Breast epithelium (tissue), 4 donors: ENCODE data around the gene TMEM164. TPM values are rescaled to one million over a fixed set of nuclear protein-coding genes. Genes with fewer than 3 reads are reported as not detected.

Experiments
- DNase-seq, 2 donors: peaks; one replicate each; pipeline ENCODE4 v3.0.0-alpha.2; 2019; ENCODE audit warnings: low spot score in 2 of 2
- H3K27ac ChIP-seq, 2 donors: fragments of 200-600 bp; sonication (generic) in 1 of 2; one replicate each; pipeline ENCODE4 v1.5.1; 2016 to 2019; ENCODE audit warnings: mild to moderate bottlenecking in 1 of 2
- H3K27me3 ChIP-seq, 2 donors: fragments of 200-600 bp; sonication (generic) in 1 of 2; one replicate each; pipeline versions ENCODE4 v1.5.1 to v1.6.0; 2017 to 2019; ENCODE audit warnings: control low read depth in 1 of 2, mild to moderate bottlenecking in 1 of 2
- H3K36me3 ChIP-seq: fragments of 200-600 bp; one replicate; pipeline ENCODE4 v1.5.1; 2019
- H3K4me1 ChIP-seq, 2 donors: fragments of 200-600 bp; sonication (generic); one replicate each; pipeline ENCODE4 v1.5.1; 2016 to 2019; ENCODE audit warnings: control low read depth in 1 of 2
- H3K4me3 ChIP-seq, 3 donors: fragments of 200-600 bp; sonication (generic); 1 replicate in 2 of 3; 2 replicates in 1 of 3; pipeline ENCODE4 v1.5.1; 2016 to 2019; ENCODE audit warnings: mild to moderate bottlenecking in 3 of 3, moderate library complexity in 2 of 3
- H3K9me3 ChIP-seq, 2 donors: fragments of 200-600 bp; sonication (generic) in 1 of 2; one replicate each; pipeline ENCODE4 v1.5.1; 2016 to 2019; ENCODE audit warnings: control low read depth in 1 of 2
- POLR2A ChIP-seq: fragments of 450-650 bp; IDR thresholded peaks from one replicate; pipeline ENCODE4 v1.6.1; 2016; ENCODE audit warnings: antibody characterized with exemption, mild to moderate bottlenecking, moderate library complexity
- POLR2AphosphoS5 ChIP-seq, 3 donors: sonication (generic); formaldehyde crosslinking; IDR thresholded peaks; one replicate each; pipeline ENCODE4 v1.6.1; 2017; ENCODE audit warnings: antibody characterized with exemption in 3 of 3
- intact Hi-C: fragments of 100-400 bp; cut with DNase I; formaldehyde crosslinking; loops from one replicate; pipeline ENCODE4 v1.15.1; 2023; ENCODE audit warnings: low total_unique reads
- total RNA-seq, 3 donors: library from RNA; depleted of rRNA; stranded (reverse); fragments of >200 nt; gene quantifications; one replicate each; pipeline ENCODE4 v1.1.0, GENCODE V29; 2016
- TF ChIP-seq, protein P1 (sequence below), 3 donors: fragments of 450-650 bp; IDR thresholded peaks; one replicate each; pipeline ENCODE4 v1.5.1; 2016 to 2017; ENCODE audit warnings: antibody characterized with exemption in 3 of 3, mild to moderate bottlenecking in 3 of 3, moderate library complexity in 3 of 3

The TMEM164 gene
- total RNA-seq, 3 donors from 2014 or later = 35.7 to 58.7 (median 56.5) TPM

- Histone ChIP-seq H3K4me1 (no peaks in the 10 kb centered on the region), H3K4me3 (no peak overlapping the region), H3K9me3 (no peaks in the 10 kb centered on the region), H3K27me3 (peaks cover 0 to 17% of the 10 kb centered on the region in 2 donors), H3K36me3 (no peaks in the 10 kb centered on the region), H3K27ac (no peak overlapping the region)
- intact Hi-C loops = no loop called here
- no peak for DNase-seq
- TF ChIP-seq, protein P1, sequence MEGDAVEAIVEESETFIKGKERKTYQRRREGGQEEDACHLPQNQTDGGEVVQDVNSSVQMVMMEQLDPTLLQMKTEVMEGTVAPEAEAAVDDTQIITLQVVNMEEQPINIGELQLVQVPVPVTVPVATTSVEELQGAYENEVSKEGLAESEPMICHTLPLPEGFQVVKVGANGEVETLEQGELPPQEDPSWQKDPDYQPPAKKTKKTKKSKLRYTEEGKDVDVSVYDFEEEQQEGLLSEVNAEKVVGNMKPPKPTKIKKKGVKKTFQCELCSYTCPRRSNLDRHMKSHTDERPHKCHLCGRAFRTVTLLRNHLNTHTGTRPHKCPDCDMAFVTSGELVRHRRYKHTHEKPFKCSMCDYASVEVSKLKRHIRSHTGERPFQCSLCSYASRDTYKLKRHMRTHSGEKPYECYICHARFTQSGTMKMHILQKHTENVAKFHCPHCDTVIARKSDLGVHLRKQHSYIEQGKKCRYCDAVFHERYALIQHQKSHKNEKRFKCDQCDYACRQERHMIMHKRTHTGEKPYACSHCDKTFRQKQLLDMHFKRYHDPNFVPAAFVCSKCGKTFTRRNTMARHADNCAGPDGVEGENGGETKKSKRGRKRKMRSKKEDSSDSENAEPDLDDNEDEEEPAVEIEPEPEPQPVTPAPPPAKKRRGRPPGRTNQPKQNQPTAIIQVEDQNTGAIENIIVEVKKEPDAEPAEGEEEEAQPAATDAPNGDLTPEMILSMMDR (IDR thresholded peaks at IDR 0.05) = no peak
- no peak for TF ChIP-seq POLR2A
- TF ChIP-seq POLR2AphosphoS5 (IDR thresholded peaks at IDR 0.05) = no peak
These were observed 117.1 kb downstream of the TMEM164 start for GRCh38 chrX:110120025-110120424.

GRCh38 chrX:110123331-110123782 is 120.4 kb downstream of the TMEM164 start:
- intact Hi-C loops = no loop called here
- Histone ChIP-seq H3K9me3 (no peaks in the 10 kb centered on the region), H3K4me1 (no peaks in the 10 kb centered on the region), H3K36me3 (no peaks in the 10 kb centered on the region), H3K27ac (no peak overlapping the region), H3K27me3 (peaks cover 0 to 37% of the 10 kb centered on the region in 2 donors), H3K4me3 (no peak overlapping the region)
- no peak for TF ChIP-seq POLR2AphosphoS5 (IDR thresholded peaks at IDR 0.05)
- TF ChIP-seq, protein P1 (IDR thresholded peaks at IDR 0.05) = no peak
- no peak for TF ChIP-seq POLR2A
- DNase-seq = no peak

GRCh38 chrX:110125446-110126162 is 122.7 kb downstream of the TMEM164 start:
- intact Hi-C loops = no loop called here
- no peaks in the 10 kb centered on the region for H3K4me1 ChIP-seq
- no peak for TF ChIP-seq POLR2A
- TF ChIP-seq, protein P1 (IDR thresholded peaks at IDR 0.05) = no peak
- no peak for TF ChIP-seq POLR2AphosphoS5 (IDR thresholded peaks at IDR 0.05)
- H3K9me3 ChIP-seq = no peaks in the 10 kb centered on the region
- peaks cover 0 to 37% of the 10 kb centered on the region in 2 donors for H3K27me3 ChIP-seq
- H3K4me3 ChIP-seq = no peak overlapping the region
- no peak for DNase-seq
- H3K36me3 ChIP-seq = no peaks in the 10 kb centered on the region
- H3K27ac ChIP-seq = no peak overlapping the region

- TF ChIP-seq POLR2AphosphoS5 (IDR thresholded peaks at IDR 0.05) (no peak), POLR2A (no peak)
- TF ChIP-seq, protein P1 (IDR thresholded peaks at IDR 0.05) = no peak
- DNase-seq = no peak
- no peak overlapping the region for H3K4me3 ChIP-seq
These were observed 128.1 kb downstream of the TMEM164 start for GRCh38 chrX:110131031-110131430.

GRCh38 chrX:110132450-110133114 is 129.7 kb downstream of the TMEM164 start:
- no peak for TF ChIP-seq POLR2AphosphoS5 (IDR thresholded peaks at IDR 0.05)
- TF ChIP-seq, protein P1 (IDR thresholded peaks at IDR 0.05) = no peak
- TF ChIP-seq POLR2A = no peak
- no peak overlapping the region for H3K27ac ChIP-seq
- H3K27me3 ChIP-seq = peaks cover 0 to 37% of the 10 kb centered on the region in 2 donors
- no peak for DNase-seq
- no peaks in the 10 kb centered on the region for H3K9me3 ChIP-seq
- no peaks in the 10 kb centered on the region for H3K4me1 ChIP-seq
- H3K4me3 ChIP-seq = no peak overlapping the region
- intact Hi-C loops = no loop called here
- H3K36me3 ChIP-seq = no peaks in the 10 kb centered on the region

More at GRCh38 chrX:110131031-110131430, 128.1 kb downstream of the TMEM164 start:
- no peaks in the 10 kb centered on the region for H3K36me3 ChIP-seq
- intact Hi-C loops = no loop called here
- H3K4me1 ChIP-seq = no peaks in the 10 kb centered on the region
- H3K27ac ChIP-seq = no peak overlapping the region
- H3K9me3 ChIP-seq = no peaks in the 10 kb centered on the region
- H3K27me3 ChIP-seq = peaks cover 0 to 34% of the 10 kb centered on the region in 2 donors
